Upper lobe of left lung (tissue), 6 donors: Measurements from ENCODE around the gene CYP4A11. TPM values are rescaled to one million over a fixed set of nuclear protein-coding genes. Genes with fewer than 3 reads are reported as not detected.
"Not testable (repeated sequence)": the region's sequence is repeated elsewhere in the genome, so short reads cannot be mapped to it uniquely, and the experiment has no call there.

Experiments
- ATAC-seq, 2 donors: fragments of 200-7000 bp; cut with Tn5 transposase; one replicate each; pipeline ENCODE4 v1.9.1; 2022; ENCODE audit warnings: mild to moderate bottlenecking in 2 of 2, moderate library complexity in 2 of 2; ENCODE audit not compliant: low FRiP score in 2 of 2
- DNase-seq, 2 donors: peaks; one replicate each; pipeline ENCODE4 v3.0.0-alpha.2; 2019 to 2020
- H3K27ac ChIP-seq, 4 donors: fragments of 200-600 bp; sonication (generic); one replicate each; pipeline ENCODE4 v1.5.1; 2016 to 2019
- H3K27me3 ChIP-seq, 4 donors: fragments of 200-600 bp; sonication (generic); one replicate each; pipeline ENCODE4 v1.5.1; 2017 to 2019
- H3K36me3 ChIP-seq, 4 donors: fragments of 200-600 bp; sonication (generic); one replicate each; pipeline ENCODE4 v1.5.1; 2016 to 2019
- H3K4me1 ChIP-seq, 4 donors: fragments of 200-600 bp; sonication (generic); one replicate each; pipeline ENCODE4 v1.5.1; 2018 to 2019
- H3K4me3 ChIP-seq, 4 donors: fragments of 200-600 bp; sonication (generic); one replicate each; pipeline ENCODE4 v1.5.1; 2017 to 2019; ENCODE audit warnings: mild to moderate bottlenecking in 2 of 4, moderate library complexity in 1 of 4
- H3K9me3 ChIP-seq, 4 donors: fragments of 200-600 bp; sonication (generic); one replicate each; pipeline ENCODE4 v1.5.1; 2018 to 2019
- EP300 ChIP-seq, 4 donors: sonication (generic); formaldehyde crosslinking; IDR thresholded peaks; one replicate each; pipeline ENCODE4 v1.5.1; 2017; ENCODE audit warnings: antibody characterized with exemption in 4 of 4, control low read depth in 2 of 4
- POLR2A ChIP-seq, 4 donors: fragments of 450-650 bp; IDR thresholded peaks; one replicate each; pipeline ENCODE4 v1.5.1; 2016 to 2017; ENCODE audit warnings: antibody characterized with exemption in 4 of 4, mild to moderate bottlenecking in 2 of 4
- POLR2AphosphoS5 ChIP-seq, 2 donors: sonication (generic); formaldehyde crosslinking; IDR thresholded peaks; one replicate each; pipeline ENCODE4 v1.5.1; 2017; ENCODE audit warnings: antibody characterized with exemption in 2 of 2
- WGBS, 2 donors: methylation state at CpG; one replicate each; pipeline ENCODE4 v1.1.5; 2017 to 2018; 5-methylcytosine and 5-hydroxymethylcytosine counted together
- total RNA-seq, 6 donors: library from RNA; depleted of rRNA in 4 of 6; stranded (reverse); fragments of >200 nt in 4 of 6; gene quantifications; one replicate each; pipeline versions ENCODE4 v1.1.0 to v1.2.1, GENCODE V29; 2016 to 2021
- TF ChIP-seq, protein P1 (sequence below), 6 experiments: fragments of 450-650 bp in 4 of 6; fragments of 200-600 bp in 2 of 6; sonication (generic) in 2 of 6; IDR thresholded peaks; one replicate each; pipeline ENCODE4 v1.5.1; 2016 to 2019; ENCODE audit warnings: antibody characterized with exemption in 6 of 6
- donor health status: DM: no; HTN: no; CAD: no; lungs with moderate emphysema.
- donor health status: DM: no; HTN: yes; CAD: no; lungs with severe emphysema.

The CYP4A11 gene
- under 1 TPM in 1 of 6 donors, not detected in 5; 0.14 TPM for total RNA-seq

- Histone ChIP-seq H3K36me3 (no peaks in the 10 kb centered on the region), H3K27ac (no peak within 1 kb of the TSS), H3K4me1 (peaks cover 0 to 3% (median 0%) of the 10 kb centered on the region in 4 donors), H3K9me3 (no peaks in the 10 kb centered on the region), H3K4me3 (no peak within 1 kb of the TSS), H3K27me3 (no peaks in the 10 kb centered on the region)
- ATAC-seq = no peak
- no peak for DNase-seq
- 54 to 78% methylated on average over 3 to 5 of the region's 5 CpGs for WGBS, 2 donors
- TF ChIP-seq POLR2AphosphoS5 (IDR thresholded peaks at IDR 0.05) = no peak
- no peak for TF ChIP-seq POLR2A (IDR thresholded peaks at IDR 0.05)
- TF ChIP-seq EP300 (IDR thresholded peaks at IDR 0.05) = no peak
- TF ChIP-seq, protein P1, sequence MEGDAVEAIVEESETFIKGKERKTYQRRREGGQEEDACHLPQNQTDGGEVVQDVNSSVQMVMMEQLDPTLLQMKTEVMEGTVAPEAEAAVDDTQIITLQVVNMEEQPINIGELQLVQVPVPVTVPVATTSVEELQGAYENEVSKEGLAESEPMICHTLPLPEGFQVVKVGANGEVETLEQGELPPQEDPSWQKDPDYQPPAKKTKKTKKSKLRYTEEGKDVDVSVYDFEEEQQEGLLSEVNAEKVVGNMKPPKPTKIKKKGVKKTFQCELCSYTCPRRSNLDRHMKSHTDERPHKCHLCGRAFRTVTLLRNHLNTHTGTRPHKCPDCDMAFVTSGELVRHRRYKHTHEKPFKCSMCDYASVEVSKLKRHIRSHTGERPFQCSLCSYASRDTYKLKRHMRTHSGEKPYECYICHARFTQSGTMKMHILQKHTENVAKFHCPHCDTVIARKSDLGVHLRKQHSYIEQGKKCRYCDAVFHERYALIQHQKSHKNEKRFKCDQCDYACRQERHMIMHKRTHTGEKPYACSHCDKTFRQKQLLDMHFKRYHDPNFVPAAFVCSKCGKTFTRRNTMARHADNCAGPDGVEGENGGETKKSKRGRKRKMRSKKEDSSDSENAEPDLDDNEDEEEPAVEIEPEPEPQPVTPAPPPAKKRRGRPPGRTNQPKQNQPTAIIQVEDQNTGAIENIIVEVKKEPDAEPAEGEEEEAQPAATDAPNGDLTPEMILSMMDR (IDR thresholded peaks at IDR 0.05) = no peak
These were observed at the start of gene CYP4A11 for GRCh38 chr1:46941135-46941694. CYP4A11 (minus strand) TSS chr1:46941476; CDS start chr1:46941433, 43 bp downstream.

DNA sequence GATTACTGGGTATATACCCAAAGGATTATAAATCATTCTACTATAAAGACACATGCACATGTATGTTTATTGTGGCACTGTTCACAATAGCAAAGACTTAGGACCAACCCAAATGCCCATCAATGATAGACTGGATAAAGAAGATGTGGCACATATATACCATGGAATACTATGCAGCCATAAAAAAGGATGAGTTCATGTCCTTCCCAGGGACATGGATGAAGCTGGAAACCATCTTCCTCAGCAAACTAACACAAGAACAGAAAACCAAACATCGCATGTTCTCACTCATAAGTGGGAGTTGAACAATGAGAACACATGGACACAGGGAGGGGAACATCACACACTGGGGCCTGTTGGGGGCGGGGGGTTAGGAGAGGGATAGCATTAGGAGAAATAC is 49.3 kb upstream of the CYP4A11 start:
- H3K9me3 ChIP-seq, H3K27ac ChIP-seq, H3K4me3 ChIP-seq, ATAC-seq, H3K27me3 ChIP-seq, DNase-seq, H3K36me3 ChIP-seq, H3K4me1 ChIP-seq: not testable (repeated sequence)
- WGBS, 2 donors = 76 to 79% methylated on average over 2 of the region's 2 CpGs

DNA sequence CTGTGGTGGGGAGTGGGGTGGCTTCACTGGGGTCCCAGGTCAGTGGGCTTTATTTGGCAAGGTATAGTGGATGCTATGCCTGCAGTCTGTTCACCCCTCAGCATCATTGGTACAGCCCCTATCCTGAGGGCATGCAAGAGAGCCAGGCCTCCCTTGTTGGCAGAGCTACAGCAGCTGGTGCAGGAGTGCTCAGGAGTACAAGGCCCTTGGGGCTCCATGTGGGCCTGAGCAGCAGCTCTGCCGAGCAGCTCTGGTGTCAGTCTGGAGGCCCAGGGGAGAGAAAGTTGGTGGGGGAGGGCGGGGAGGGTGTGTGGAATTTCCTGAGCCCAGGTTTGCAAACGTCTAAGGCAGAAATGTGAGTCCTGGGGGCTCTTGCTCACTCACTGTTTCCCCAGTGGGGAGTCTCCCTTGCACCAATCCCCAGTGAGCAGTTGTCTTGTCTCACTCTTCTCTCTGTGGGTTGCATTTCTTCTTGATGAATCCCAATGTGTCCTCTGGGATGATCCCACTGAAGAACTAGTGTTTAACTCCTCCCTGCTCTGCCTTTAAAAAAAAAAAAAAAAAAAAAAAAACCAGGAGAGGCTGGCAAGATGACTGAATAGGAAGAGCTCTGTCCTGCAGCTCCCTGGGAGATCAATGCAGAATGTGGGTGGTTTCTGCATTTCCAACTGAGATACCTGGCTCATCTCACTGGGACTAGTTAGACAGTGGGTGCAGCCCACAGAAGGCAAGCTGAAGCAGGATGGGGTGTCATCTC is 42.7 kb upstream of the CYP4A11 start:
- WGBS, 2 donors = 14 to 52% methylated on average over 1 to 3 of the region's 3 CpGs
- ATAC-seq = no peak
- H3K27ac ChIP-seq = no peak overlapping the region
- DNase-seq = peak in 1 of 2 donors; percentile 1
- no peak overlapping the region for H3K4me3 ChIP-seq
- no peaks in the 10 kb centered on the region for H3K27me3 ChIP-seq
- TF ChIP-seq POLR2AphosphoS5 (IDR thresholded peaks at IDR 0.05) = no peak
- TF ChIP-seq EP300 (IDR thresholded peaks at IDR 0.05) = no peak
- TF ChIP-seq, protein P1 (IDR thresholded peaks at IDR 0.05) = no peak
- TF ChIP-seq POLR2A (IDR thresholded peaks at IDR 0.05) = no peak
- no peaks in the 10 kb centered on the region for H3K4me1 ChIP-seq
- H3K36me3 ChIP-seq = no peaks in the 10 kb centered on the region
- no peaks in the 10 kb centered on the region for H3K9me3 ChIP-seq

DNA sequence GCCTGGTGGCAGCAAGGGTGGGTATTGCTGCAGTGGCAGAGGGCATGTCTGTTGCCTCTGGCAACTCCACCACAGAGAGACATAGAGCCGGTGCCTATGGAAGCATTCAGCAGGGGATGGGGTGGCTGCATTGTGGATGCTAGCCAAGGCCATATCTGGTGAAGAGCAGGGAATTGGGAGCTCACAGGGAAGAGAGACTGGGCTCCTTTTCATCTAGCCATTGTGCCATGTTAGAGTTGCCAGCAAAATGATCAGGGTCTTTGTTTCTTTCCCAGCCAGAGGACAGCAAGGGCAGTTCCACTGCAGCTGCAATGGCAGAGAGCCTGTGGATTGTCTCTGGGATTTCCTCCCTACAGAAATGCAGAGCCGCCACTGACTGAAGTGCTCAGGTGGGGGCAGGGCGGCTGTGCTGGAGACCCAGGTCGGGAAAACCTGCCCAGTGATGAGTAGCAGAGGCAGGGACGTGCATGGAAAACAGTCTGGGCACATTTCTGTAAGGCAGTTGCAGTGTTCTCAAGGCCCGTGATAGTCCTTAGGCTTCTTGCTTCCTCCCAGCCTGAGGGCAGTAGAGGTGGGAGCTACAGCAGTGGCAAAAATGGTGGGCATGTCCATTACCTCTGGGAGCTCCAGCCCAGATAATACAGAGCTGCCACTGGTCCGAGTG is 42.0 kb upstream of the CYP4A11 start:
- no peaks in the 10 kb centered on the region for H3K4me1 ChIP-seq
- TF ChIP-seq POLR2A (IDR thresholded peaks at IDR 0.05) (no peak), POLR2AphosphoS5 (IDR thresholded peaks at IDR 0.05) (no peak), EP300 (IDR thresholded peaks at IDR 0.05) (no peak)
- TF ChIP-seq, protein P1 (IDR thresholded peaks at IDR 0.05) = no peak
- no peak overlapping the region for H3K27ac ChIP-seq
- ATAC-seq (peak in 1 of 2 donors; percentile 34), DNase-seq (peak in 1 of 2 donors; percentile 25)
- H3K36me3 ChIP-seq = no peaks in the 10 kb centered on the region
- WGBS, 2 donors = 42 to 60% methylated on average over 5 to 7 of the region's 7 CpGs
- no peak overlapping the region for H3K4me3 ChIP-seq
- no peaks in the 10 kb centered on the region for H3K9me3 ChIP-seq
- H3K27me3 ChIP-seq = no peaks in the 10 kb centered on the region

DNA sequence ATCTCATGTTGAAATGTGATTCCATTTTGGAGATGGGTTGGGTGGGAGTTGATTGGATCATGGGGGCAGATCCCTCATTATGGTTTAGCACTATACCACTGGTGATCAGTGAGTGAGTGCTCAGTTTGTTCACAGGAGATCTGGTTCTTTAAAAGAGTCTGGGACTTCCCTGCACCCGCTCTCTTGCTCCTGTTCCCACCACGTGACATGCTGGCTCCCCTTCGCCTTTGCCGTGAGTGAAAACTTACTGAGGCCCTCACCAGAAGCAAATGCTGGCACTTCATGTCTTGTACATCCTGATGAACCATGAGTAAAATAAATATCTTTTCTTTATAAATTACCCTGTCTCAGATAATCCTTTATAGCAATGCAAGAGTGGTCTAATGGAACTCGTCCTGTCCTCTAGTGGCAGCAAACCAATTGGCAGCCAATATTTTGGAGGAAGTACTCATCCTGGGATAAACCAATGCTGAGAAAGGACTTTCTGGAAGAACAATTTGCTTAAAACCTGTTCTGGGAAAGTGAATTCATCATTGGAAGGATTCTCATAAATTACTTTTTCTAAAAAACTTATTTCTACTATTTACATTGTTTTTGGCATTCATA is 27.8 kb upstream of the CYP4A11 start:
- no peak for TF ChIP-seq EP300 (IDR thresholded peaks at IDR 0.05)
- TF ChIP-seq, protein P1 (IDR thresholded peaks at IDR 0.05) = peak in 1 of 6 experiments; percentile 17
- Histone ChIP-seq H3K36me3 (no peaks in the 10 kb centered on the region), H3K27ac (no peak overlapping the region), H3K4me1 (no peaks in the 10 kb centered on the region), H3K27me3 (no peaks in the 10 kb centered on the region), H3K4me3 (no peak overlapping the region), H3K9me3 (no peaks in the 10 kb centered on the region)
- DNase-seq (no peak), ATAC-seq (no peak)
- WGBS, 2 donors = 70 to 74% methylated on average over 5 of the region's 5 CpGs

GRCh38 chr1:46962272-46962671 is 21.0 kb upstream of the CYP4A11 start:
- not testable (repeated sequence) for DNase-seq, H3K4me3 ChIP-seq, H3K27ac ChIP-seq, H3K9me3 ChIP-seq, H3K36me3 ChIP-seq, ATAC-seq, H3K27me3 ChIP-seq, H3K4me1 ChIP-seq
- 71 to 80% methylated on average over 4 of the region's 4 CpGs for WGBS, 2 donors
